Measurements from ENCODE around the gene SPP1.

GRCh38 chr4:88021824-88022223 is 46.3 kb downstream of the SPP1 start:
- no peak for TF ChIP-seq FOXM1 (IDR thresholded peaks at IDR 0.05; ENCODE audit: borderline replicate concordance, low read depth)
- TF ChIP-seq REST (IDR thresholded peaks at IDR 0.05; ENCODE audit: low read depth): no peak
- no peak for TF ChIP-seq EP300 (IDR thresholded peaks at IDR 0.05; ENCODE audit: borderline replicate concordance)
- TF ChIP-seq EGR1 (IDR thresholded peaks at IDR 0.05): no peak
- no peak for TF ChIP-seq TAF1 (IDR thresholded peaks at IDR 0.05; ENCODE audit: low read depth)
